Testis (tissue), 5 donors: ENCODE measurements around the gene CCKAR. TPM values are rescaled to one million over a fixed set of nuclear protein-coding genes. Genes with fewer than 3 reads are reported as not detected.

ENCODE experiments used
- DNase-seq: peaks from one replicate; pipeline ENCODE4 v3.0.0-alpha.2; 2019
- H3K27ac ChIP-seq, 2 donors: fragments of 200-600 bp; sonication (generic); one replicate each; pipeline ENCODE4 v1.5.1; 2019
- H3K27me3 ChIP-seq: fragments of 200-600 bp; sonication (generic); one replicate; pipeline ENCODE4 v1.5.1; 2019
- H3K36me3 ChIP-seq: fragments of 200-600 bp; sonication (generic); one replicate; pipeline ENCODE4 v1.5.1; 2017; ENCODE audit warnings: low read depth; ENCODE audit errors: missing control alignments
- H3K4me1 ChIP-seq: fragments of 200-600 bp; sonication (generic); one replicate; pipeline ENCODE4 v1.5.1; 2019
- H3K4me3 ChIP-seq, 2 donors: fragments of 200-600 bp; sonication (generic); one replicate each; pipeline ENCODE4 v1.5.1; 2017 to 2019
- H3K9me3 ChIP-seq: fragments of 200-600 bp; sonication (generic); one replicate; pipeline ENCODE4 v1.5.1; 2017
- CTCF ChIP-seq, 3 experiments: fragments of 450-650 bp in 2 of 3; fragments of 200-600 bp in 1 of 3; sonication (generic) in 1 of 3; IDR thresholded peaks; one replicate each; pipeline ENCODE4 v1.5.1; 2016 to 2019; ENCODE audit warnings: antibody characterized with exemption in 3 of 3, mild to moderate bottlenecking in 2 of 3, moderate library complexity in 1 of 3
- POLR2A ChIP-seq: fragments of 450-650 bp; IDR thresholded peaks from one replicate; pipeline ENCODE4 v1.6.1; 2017; ENCODE audit warnings: antibody characterized with exemption, mild to moderate bottlenecking, moderate library complexity
- whole genome bisulfite sequencing, 2 donors: methylation state at CpG; one replicate each; pipeline ENCODE4 v1.1.5; 2018; 5-methylcytosine and 5-hydroxymethylcytosine counted together
- intact Hi-C: fragments of 100-400 bp; cut with DNase I; formaldehyde crosslinking; loops from one replicate; pipeline ENCODE4 v1.15.1; 2023; ENCODE audit warnings: low total_unique reads
- long read RNA-seq, 2 donors: transcript quantifications; one replicate each; lab custom pipeline, GENCODE V29; 2026
- polyA plus RNA-seq: library from polyadenylated mRNA; stranded (reverse); fragments of 350-450 nt; fragmentation: Illumina TruSeq; extraction: RNeasy Lipid Tissue Mini Kit (QIAGEN cat#74804); gene quantifications from one replicate; pipeline ENCODE4 v1.2.3, GENCODE V29; 2014; ENCODE audit warnings: low read depth, low replicate concordance; ENCODE audit not compliant: insufficient read depth
- total RNA-seq, 2 donors: library from RNA; depleted of rRNA; stranded (reverse); fragments of >200 nt; gene quantifications; one replicate each; pipeline ENCODE4 v1.2.3, GENCODE V29; 2016

Gene CCKAR
- total RNA-seq (under 1 TPM in 1 of 2 donors, not detected in 1; 0.56 TPM), polyA plus RNA-seq (not detected)
- long read RNA-seq, donor 1: 0 reads
- long read RNA-seq, donor 2: 0 reads

DNA sequence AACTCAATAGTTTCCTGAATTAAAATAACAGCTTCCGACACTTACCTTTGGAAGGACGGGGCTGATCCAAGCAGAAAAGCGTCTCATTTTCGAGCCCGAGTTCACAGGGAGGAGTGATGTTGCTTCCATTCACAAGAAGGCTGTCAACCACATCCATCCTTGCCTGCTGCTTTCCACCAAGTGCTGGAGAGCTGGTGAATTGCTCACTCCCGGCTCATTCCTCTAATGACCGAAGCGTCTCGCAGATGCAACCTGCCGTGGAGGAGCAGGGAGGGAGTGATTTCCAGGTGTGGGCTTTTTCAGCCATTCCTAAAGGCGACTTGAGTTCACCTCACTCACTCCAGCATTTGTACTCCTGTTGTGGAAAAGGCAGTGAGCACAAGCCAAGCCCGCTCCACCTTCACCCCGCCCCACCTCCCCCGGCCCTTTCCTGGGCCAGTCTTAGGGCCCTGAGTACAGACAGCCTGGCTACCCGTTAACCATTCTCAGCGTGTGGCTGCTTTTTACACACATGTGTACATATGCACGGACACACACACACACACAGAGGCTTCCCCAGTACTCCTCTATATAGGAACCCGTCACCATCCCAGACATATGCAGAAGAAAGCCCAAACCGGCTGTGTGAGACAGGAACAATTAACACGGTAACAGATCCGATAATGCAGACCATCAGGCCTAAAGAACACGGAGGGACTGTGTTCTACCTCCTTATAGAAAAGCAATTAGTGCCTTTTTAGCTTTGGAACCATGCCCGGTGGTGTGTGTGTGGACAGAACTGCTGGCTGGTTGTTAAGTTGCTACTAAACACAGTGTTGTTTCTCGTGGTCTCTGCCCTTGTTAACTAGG is at the start of gene CCKAR:
Gene CCKAR (minus strand): TSS at position 374 of the 849 bp plus-strand sequence. CDS start 217 bp downstream, at position 157.
- Histone ChIP-seq H3K27me3 (no peaks in the 10 kb centered on the region), H3K27ac (no peak within 1 kb of the TSS), H3K36me3 (no peaks in the 10 kb centered on the region), H3K4me1 (no peaks in the 10 kb centered on the region), H3K4me3 (no peak within 1 kb of the TSS), H3K9me3 (no peaks in the 10 kb centered on the region)
- no peak for DNase-seq
- TF ChIP-seq CTCF (IDR thresholded peaks at IDR 0.05) (no peak), POLR2A (no peak)
- 30 to 41% methylated on average over 23 of the region's 24 CpGs for WGBS, 2 donors
- intact Hi-C loops: no loop called here

GRCh38 chr4:26533685-26534084 is 43.4 kb upstream of the CCKAR start:
- no peak for TF ChIP-seq POLR2A
- TF ChIP-seq CTCF (IDR thresholded peaks at IDR 0.05): no peak
- no peaks in the 10 kb centered on the region for H3K4me1 ChIP-seq
- DNase-seq: no peak
- no peaks in the 10 kb centered on the region for H3K9me3 ChIP-seq
- 56 to 90% methylated on average over 2 of the region's 2 CpGs for WGBS, 2 donors
- H3K36me3 ChIP-seq: no peaks in the 10 kb centered on the region
- H3K4me3 ChIP-seq: no peak overlapping the region
- no peaks in the 10 kb centered on the region for H3K27me3 ChIP-seq
- intact Hi-C loops: no loop called here
- H3K27ac ChIP-seq: no peak overlapping the region

DNA sequence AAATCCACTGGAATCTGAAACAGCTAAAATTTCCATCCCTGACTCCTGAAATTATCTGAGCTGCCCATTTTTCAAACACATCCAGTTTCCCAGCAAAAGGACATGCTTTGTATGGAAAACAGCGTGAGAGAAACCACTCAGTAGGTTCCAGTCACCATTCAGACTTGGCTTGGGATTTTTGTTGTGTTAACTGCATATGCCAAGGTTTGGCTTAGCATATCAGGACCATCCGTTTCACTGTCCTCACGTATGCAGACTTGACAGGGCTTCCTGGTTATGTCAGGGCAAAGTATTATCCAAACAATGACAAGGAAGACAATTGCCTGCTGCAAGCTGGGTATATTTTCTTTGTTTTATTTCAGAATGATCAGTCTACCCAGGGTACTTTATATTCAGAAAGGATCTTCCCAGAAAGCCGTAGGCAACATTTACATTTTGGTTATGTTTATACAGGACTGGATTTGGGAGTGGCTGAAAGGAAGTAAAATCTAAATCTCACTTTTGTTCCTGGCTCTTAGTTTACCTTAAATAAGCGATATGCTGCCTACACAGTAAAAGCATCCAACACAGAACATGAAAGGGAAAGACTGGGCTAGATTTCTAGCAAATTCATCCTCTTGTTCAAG is 41.3 kb upstream of the CCKAR start:
- no peaks in the 10 kb centered on the region for H3K4me1 ChIP-seq
- no peak overlapping the region for H3K27ac ChIP-seq
- H3K27me3 ChIP-seq: no peaks in the 10 kb centered on the region
- DNase-seq: no peak
- intact Hi-C loops: no loop called here
- no peaks in the 10 kb centered on the region for H3K36me3 ChIP-seq
- no peak overlapping the region for H3K4me3 ChIP-seq
- WGBS, 2 donors: 70 to 73% methylated on average over 5 of the region's 5 CpGs
- no peaks in the 10 kb centered on the region for H3K9me3 ChIP-seq
- TF ChIP-seq CTCF (IDR thresholded peaks at IDR 0.05) (no peak), POLR2A (no peak)

DNA sequence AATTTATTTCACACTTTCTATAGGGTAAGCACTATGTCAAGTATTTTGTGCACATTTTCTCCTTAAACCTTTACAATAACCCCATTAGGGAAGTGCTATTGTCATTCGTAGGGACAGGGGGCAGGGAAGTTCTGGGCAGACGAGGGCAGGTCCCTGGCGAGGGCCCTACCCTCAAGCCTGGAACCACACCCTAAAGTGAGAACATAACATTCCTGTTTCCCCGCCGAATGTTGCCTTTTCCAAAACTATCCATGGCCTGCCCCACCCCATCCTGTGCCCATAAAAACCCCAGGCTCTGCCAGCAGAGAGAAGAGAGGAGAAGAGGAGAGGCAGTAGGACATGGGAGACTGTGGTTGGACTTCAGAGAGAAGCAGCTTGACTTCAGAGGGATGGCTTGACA is 39.8 kb upstream of the CCKAR start:
- TF ChIP-seq CTCF (IDR thresholded peaks at IDR 0.05): no peak
- no peak for TF ChIP-seq POLR2A
- intact Hi-C loops: no loop called here
- Histone ChIP-seq H3K36me3 (no peaks in the 10 kb centered on the region), H3K27me3 (no peaks in the 10 kb centered on the region), H3K27ac (no peak overlapping the region), H3K4me3 (no peak overlapping the region), H3K9me3 (no peaks in the 10 kb centered on the region), H3K4me1 (no peaks in the 10 kb centered on the region)
- WGBS, 2 donors: 94% methylated on average over 5 of the region's 5 CpGs
- DNase-seq: no peak
